GM21619 (cell line): Measurements from ENCODE around the gene LTBP2.

ENCODE experiments used
- ATAC-seq: cut with Tn5 transposase; IDR thresholded peaks from one replicate; pipeline ENCODE4 v1.9.1; 2021; ENCODE audit not compliant: unreplicated experiment

LTBP2 gene

DNA sequence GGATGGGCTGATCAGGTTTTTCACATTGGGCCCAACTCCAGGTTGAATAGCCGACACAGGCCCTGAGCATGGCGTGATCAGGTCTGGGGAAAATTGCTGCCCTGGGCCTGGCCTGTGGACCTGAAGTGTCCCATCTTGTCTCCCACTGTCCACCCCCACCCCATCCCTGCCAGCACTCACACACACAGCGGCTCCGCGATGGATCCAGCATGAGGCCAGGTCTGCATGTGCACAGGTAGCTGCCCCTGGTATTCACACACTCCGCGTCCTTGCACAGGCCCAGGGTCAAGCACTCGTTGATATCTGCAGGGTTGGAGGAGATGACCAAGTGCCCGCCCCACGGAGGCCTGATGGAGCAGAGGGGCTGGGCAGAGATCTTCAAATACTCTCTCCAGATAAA, 79.8 kb downstream of the LTBP2 start:
- no peak for ATAC-seq

GRCh38 chr14:74531467-74531866, 80.6 kb downstream of the LTBP2 start:
- ATAC-seq: no peak

DNA sequence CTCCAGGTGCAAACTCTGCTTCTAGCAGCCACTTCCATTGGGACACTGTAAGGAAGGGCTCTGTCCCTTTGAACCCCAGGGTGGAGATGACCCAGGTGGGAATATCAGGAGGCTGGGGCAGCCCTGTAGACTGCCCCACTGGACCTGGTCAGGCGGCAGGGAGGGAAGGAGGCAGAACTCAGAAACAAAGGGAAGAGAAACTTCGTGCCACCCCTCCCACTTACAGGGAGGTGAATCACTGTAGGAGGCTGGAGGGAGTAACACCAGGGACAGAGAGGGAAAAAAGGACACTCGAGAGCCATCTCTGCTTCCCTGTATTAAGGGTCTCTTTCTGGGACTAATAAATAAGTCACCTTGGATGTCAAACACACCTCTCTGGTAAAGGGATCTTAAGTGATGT, 81.0 kb downstream of the LTBP2 start:
- no peak for ATAC-seq

DNA sequence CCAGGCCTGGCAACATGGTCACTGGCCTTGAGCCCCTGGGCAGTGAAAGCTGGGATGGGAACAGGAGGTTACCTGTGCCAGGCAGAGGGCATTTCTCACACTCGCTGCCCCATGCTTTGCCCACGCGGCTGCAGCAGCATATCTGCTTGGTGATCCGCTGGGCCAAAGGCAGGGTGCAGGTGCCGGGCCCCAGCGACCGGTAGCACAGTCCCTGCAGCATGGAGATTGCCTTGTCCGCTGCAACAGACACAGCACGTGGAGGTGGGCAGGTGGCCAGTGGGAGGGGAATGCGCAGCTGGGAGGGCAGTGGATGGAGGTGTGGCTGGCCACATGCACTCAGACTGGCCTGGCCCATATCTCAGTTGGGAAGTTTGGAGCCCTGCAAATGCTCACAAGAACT, 83.2 kb downstream of the LTBP2 start:
- no peak for ATAC-seq

DNA sequence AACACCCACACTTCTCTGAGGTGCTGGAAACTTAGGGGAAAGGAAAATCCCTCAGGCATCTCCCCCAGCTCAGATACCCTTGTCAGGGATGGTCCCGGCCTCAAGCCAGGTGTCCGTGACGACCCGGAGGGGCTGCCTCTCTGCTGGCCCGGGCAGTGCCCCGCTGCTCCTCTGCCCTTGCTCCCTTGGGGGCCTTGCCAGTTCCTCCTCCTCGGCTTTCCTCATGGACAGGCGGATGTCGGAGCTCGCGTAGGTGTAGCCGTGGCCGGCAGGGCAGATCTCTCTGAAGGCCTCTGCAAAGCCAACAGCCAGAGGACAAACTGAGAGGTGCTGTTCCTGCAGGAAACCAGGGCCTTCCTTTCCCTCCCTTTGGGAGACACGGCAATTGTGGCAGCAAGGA, 83.6 kb downstream of the LTBP2 start:
- no peak for ATAC-seq

GRCh38 chr14:74527736-74528280, 84.2 kb downstream of the LTBP2 start:
- no peak for ATAC-seq

- no peak for ATAC-seq
These were observed 85.0 kb downstream of the LTBP2 start for GRCh38 chr14:74526854-74527585.

GRCh38 chr14:74525361-74525851, 86.6 kb downstream of the LTBP2 start:
- no peak for ATAC-seq

DNA sequence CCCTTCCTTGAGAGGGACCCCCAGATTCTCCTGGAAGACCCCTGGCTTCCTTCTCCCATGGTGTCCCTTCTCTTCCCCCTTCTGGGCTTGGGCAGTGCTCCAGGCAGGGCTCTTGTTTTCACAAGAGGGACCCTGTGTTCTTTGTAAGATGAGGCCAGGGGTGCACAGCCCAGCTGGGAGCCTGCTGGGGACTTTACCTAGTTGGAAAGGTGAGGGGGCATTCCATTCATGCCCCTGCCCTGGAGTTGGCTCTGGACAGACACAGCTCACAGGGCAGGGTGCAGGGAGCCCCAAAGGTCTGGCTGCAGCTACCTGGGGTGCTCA, 87.3 kb downstream of the LTBP2 start:
- no peak for ATAC-seq

DNA sequence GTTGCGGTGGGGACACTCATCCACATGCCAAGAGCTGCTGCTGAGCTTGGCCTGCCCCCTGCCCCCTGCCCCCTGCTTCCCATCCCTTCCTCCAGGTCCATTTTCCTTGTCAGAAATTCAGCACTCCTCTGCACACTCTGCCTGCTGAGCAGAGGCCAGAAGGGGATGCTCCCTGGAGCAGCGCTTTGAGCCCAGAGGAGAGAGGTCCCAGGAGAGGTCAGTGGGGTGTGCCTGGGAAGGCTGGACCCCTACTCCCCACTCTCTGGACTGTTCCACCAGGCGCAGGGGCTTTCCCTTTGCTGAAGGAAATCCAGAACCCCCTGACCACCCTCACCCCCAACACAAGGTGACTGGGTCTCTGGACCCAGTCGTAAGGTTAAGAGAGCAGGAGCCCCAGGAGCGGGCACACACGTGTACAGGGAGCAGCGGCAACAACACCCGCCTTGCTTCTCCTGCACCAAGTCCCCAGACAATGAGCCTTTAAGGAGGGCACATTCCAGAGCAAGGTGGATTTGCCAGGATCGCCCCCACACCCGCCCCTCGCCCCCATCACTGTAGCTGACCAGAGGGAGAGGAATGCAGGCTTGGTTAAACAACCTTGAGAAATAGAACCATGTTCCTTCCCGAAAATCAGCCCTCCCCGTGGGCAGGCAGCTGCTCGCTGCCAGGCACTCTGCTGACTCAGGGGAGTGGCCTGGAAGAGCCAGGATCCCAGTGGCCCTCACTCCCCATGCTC, 87.8 kb downstream of the LTBP2 start:
- no peak for ATAC-seq

DNA sequence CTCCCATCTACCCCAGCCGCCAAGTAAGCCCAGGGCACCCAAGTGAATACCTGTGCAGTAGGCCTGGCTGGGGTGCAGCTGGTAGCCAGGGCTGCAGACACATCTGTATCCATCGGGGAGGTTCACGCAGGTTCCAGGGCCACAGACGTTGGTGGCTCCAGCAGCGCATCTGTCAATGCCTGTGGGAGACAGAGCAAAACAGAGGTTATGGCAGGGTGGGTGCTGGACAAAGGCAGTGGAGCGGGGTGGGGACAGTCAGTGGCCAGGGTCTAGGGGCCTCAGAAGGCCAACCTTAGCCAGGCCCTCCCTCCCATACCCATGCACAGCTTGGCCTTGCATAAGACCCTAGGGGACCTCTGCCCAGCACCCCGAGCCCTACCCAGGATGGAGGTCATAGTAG, 89.3 kb downstream of the LTBP2 start:
- ATAC-seq: no peak

GRCh38 chr14:74521756-74522155, 90.3 kb downstream of the LTBP2 start:
- ATAC-seq: no peak

GRCh38 chr14:74519316-74520074, 92.5 kb downstream of the LTBP2 start:
- ATAC-seq: no peak

DNA sequence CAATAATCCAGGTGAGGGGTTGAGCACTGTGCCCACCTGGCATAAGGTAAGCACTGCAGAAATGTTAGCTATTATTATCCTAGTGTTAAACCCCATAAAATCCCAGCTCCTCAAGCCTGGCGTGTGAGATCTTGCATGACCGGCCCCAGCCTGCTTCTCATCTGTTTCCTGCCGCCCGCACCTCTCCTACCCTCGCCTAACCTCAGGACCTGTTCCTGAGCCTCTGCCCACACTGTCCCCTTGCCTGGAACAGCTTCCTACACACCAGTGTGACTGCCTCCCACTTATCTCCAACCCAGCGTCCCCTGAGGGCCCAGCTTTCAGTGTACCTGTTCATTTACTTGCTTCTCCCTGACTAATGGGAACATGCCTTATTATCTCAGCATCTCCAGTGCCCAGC, 93.8 kb downstream of the LTBP2 start:
- no peak for ATAC-seq

GRCh38 chr14:74517731-74518130, 94.3 kb downstream of the LTBP2 start:
- no peak for ATAC-seq

DNA sequence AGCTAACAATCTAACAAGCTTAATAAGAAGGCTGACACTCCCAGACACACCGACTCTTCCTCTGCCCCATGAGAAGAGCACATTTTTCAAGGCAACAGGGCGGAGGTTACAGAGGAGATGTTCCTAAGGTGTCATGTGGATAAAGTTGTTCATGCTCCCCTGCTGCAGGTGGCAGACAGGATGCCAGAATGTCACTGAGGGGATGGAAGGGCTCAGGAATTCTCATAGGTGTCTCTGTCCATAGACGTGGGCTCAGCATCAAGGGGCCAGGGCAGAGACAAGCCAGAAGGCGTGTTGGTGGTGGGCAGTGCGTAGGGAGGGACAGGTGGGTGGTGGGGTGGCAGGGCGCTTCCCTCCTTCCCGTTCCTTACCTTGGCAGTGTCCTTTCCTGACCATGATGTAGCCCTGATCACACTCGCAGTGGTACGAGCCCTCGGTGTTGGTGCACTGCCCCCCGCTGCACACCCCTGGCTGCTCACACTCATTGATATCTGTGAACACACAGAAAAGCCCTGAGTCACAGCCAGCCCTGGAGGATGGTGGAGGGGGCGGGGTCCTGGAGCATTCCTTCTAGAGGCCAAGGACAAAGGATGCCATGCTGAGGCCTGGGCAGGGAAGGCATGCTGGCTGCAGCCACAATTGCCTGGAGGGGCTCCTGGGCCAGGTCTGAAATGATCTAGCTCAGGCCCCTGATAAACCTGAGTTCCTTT, 95.4 kb downstream of the LTBP2 start:
- ATAC-seq: no peak

DNA sequence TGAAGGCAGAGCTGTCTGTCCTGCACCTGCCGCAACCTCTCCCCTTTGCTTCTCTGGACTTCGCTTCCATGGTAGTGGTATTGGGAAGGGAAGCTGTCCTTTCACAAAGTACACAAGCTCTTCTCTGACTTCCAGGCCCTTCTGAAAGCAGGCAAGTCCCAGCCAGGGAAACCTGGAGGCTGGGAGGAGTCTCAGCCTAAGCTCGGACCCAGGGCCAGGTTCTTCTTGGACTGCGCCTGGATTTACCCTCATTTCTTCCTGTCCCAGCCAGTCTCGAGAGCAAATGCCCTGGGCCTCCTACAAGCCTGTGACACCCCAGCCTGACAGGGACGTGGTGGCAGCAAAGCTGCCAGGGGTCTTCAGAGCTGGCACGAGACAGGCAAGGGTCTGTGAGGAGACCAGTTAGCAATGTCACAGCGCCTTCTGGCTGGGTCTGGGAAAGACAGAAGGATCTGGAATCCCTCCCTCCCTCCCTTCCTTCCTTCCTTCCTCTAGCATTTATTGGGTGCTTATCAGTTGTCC, 96.1 kb downstream of the LTBP2 start:
- no peak for ATAC-seq

GRCh38 chr14:74514471-74514941, 97.5 kb downstream of the LTBP2 start:
- no peak for ATAC-seq

DNA sequence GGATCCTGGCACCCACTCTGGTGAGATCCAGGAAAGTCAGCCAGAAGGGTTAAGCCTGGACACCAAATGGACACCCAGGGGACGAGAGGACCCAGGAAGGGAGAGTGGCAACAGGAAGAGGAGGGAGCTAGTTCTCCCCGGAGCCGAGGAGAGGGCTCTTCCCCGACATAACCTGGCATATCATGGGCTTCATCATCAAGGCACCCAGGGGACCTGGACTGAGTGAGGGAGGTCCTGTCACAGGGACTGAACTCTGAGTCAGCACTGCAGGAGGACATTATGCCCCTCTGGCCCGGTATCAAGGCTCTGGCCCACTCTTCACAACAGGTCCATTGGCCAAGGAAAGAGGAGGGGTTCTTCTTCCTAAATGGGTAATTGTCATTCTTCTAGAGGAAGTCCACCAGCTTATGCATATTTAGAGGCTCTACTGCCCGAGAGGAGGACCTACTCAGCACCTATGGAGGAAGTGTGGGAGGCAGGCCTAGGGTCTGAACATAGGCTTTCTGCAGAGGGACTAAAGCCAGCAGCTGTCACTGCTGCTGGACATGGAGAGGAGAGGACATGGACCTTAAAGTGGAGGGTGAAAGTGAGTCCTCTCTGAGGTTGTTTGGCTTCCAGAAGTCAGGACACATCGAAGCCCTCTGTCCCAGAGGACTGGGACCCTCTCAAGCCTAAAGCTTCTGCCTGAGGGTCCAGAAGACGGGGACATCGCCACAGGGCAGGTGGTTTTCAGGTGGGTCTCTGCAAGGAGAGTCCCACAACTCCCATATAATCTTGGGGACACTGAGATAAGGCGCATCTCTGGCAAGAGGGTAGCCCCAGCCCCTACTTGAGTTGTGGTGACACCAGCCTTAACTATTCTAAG, 99.8 kb downstream of the LTBP2 start:
- ATAC-seq: no peak

DNA sequence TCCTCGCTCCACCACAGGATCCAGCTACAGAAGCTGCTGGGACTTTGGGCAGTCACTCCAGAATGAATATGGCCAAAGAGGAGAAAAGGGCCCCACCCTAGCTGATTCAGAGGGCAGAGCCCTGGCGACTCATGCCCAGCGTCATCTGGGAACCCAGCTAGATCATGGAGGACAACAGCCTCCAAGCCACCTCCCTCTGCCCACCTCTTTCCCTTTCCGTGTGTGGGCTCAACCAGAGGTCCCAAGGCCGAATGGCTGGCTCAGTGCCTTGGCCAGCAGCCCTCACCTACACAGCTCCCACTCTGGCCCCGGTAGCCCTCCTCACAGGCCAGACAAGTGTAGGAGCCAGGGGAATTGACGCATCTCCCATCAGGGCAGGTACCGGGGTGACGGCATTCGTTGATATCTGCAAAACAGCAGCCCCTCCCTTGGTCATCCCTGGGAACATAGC, 101.1 kb downstream of the LTBP2 start:
- ATAC-seq: no peak
